SK-N-SH (cell line): ENCODE measurements around the gene CYBA. TPM values are rescaled to one million over a fixed set of nuclear protein-coding genes. Genes with fewer than 3 reads are reported as not detected.
A peak's percentile ranks its signal among the peaks of the same experiment; 100 is the strongest.

Experiments
- CTCF ChIA-PET: fragments of 300-600, 350-600 bp; formaldehyde crosslinking; extraction: SDS; loops from one replicate; lab custom pipeline; 2021; lab: Yijun Ruan, JAX
- POLR2A ChIA-PET: fragments of 350-600 bp; sonication (Branson Sonifier 250); formaldehyde crosslinking; extraction: SDS; loops from one replicate; lab custom pipeline; 2020; ENCODE audit warnings: antibody characterized with exemption, inconsistent platforms; lab: Yijun Ruan, JAX
- DNase-seq: peaks from one replicate; pipeline ENCODE4 v3.0.0; 2012
- H2AFZ ChIP-seq: fragments of 200-600 bp; sonication (generic); 2 replicates; pipeline ENCODE4 v1.8.1; 2016; ENCODE audit warnings: antibody characterized with exemption, mild to moderate bottlenecking, low read depth
- H3F3A ChIP-seq: fragments of 200-600 bp; sonication (generic); replicated peaks from 2 replicates; pipeline ENCODE3; 2016; ENCODE audit warnings: antibody characterized with exemption, mild to moderate bottlenecking; ENCODE audit not compliant: insufficient read depth
- H3K27ac ChIP-seq, 2 experiments: fragments of 200-500 bp in 1 of 2; fragments of 200-600 bp in 1 of 2; sonication (Bioruptor generic) in 1 of 2; sonication (generic), shearing (Covaris generic) in 1 of 2; 2 replicates each; pipeline versions ENCODE4 v1.5.1 to v1.6.1; 2014 to 2016; ENCODE audit warnings: low read depth in 2 of 2, inconsistent platforms in 1 of 2, low read length in 1 of 2, mild to moderate bottlenecking in 1 of 2, mixed read lengths in 1 of 2
- H3K27me3 ChIP-seq: fragments of 200-600 bp; sonication (generic), shearing (Covaris generic); 2 replicates; pipeline ENCODE4 v1.6.1; 2016; ENCODE audit warnings: mixed run types; ENCODE audit not compliant: insufficient read depth
- H3K36me3 ChIP-seq, 2 experiments: fragments of 200-500 bp in 1 of 2; fragments of 200-600 bp in 1 of 2; sonication (Bioruptor generic) in 1 of 2; sonication (generic) in 1 of 2; replicated peaks in 1 of 2; 2 replicates each; pipeline versions ENCODE3 to v1.5.1; 2014 to 2016; ENCODE audit warnings: low read length in 1 of 2, mild to moderate bottlenecking in 1 of 2; ENCODE audit not compliant: insufficient read depth in 2 of 2, control insufficient read depth in 1 of 2
- H3K4me1 ChIP-seq, 2 experiments: fragments of 200-500 bp in 1 of 2; fragments of 200-600 bp in 1 of 2; sonication (Bioruptor generic) in 1 of 2; sonication (generic), shearing (Covaris generic) in 1 of 2; 2 replicates each; pipeline versions ENCODE4 v1.5.1 to v1.6.1; 2014 to 2016; ENCODE audit warnings: low read depth in 1 of 2, low read length in 1 of 2, mixed run types in 1 of 2; ENCODE audit not compliant: insufficient read depth in 2 of 2, control insufficient read depth in 1 of 2
- H3K4me2 ChIP-seq: fragments of 200-600 bp; sonication (generic), shearing (Covaris generic); 2 replicates; pipeline ENCODE4 v1.6.1; 2017; ENCODE audit warnings: mixed run types
- H3K4me3 ChIP-seq, 2 experiments: fragments of 200-500 bp in 1 of 2; fragments of 200-600 bp in 1 of 2; sonication (Bioruptor generic) in 1 of 2; sonication (generic), shearing (Covaris generic) in 1 of 2; 2 replicates each; pipeline versions ENCODE4 v1.5.1 to v1.8.1; 2014 to 2016; ENCODE audit warnings: low read depth in 2 of 2, inconsistent platforms in 1 of 2, low read length in 1 of 2, mild to moderate bottlenecking in 1 of 2, mixed read lengths in 1 of 2, moderate library complexity in 1 of 2
- H3K79me2 ChIP-seq: fragments of 200-600 bp; sonication (generic); 2 replicates; pipeline ENCODE4 v1.8.1; 2017; ENCODE audit warnings: mild to moderate bottlenecking; ENCODE audit not compliant: insufficient read depth
- H3K9ac ChIP-seq: fragments of 200-600 bp; sonication (generic); 2 replicates; pipeline ENCODE4 v1.6.1; 2017; ENCODE audit warnings: mixed run types
- H3K9me2 ChIP-seq: fragments of 200-600 bp; sonication (generic); 2 replicates; pipeline ENCODE4 v1.6.1; 2017; ENCODE audit warnings: mixed run types
- H3K9me3 ChIP-seq: fragments of 200-600 bp; sonication (generic); 2 replicates; pipeline ENCODE4 v1.6.1; 2017; ENCODE audit warnings: mixed run types, mild to moderate bottlenecking, moderate library complexity
- H4K20me1 ChIP-seq: fragments of 200-600 bp; sonication (generic); 2 replicates; pipeline ENCODE4 v1.6.1; 2017; ENCODE audit warnings: mild to moderate bottlenecking, mixed run types; ENCODE audit not compliant: insufficient read depth
- CHD2 ChIP-seq: fragments of 150-350 bp; IDR thresholded peaks from 2 replicates; pipeline ENCODE4 v1.6.1; 2018; ENCODE audit warnings: low read length; ENCODE audit not compliant: partially characterized antibody
- EP300 ChIP-seq, 2 experiments: IDR thresholded peaks; 2 replicates each; pipeline versions ENCODE4 v1.4.0 to v1.6.1; 2012; ENCODE audit warnings: borderline replicate concordance in 1 of 2, low read depth in 1 of 2, low read length in 1 of 2
- FOSL2 ChIP-seq: IDR thresholded peaks from 2 replicates; pipeline ENCODE4 v1.4.0; 2012; ENCODE audit warnings: low read depth, mild to moderate bottlenecking, moderate library complexity, borderline replicate concordance
- GATA2 ChIP-seq: sonication (generic); formaldehyde crosslinking; IDR thresholded peaks from 2 replicates; pipeline ENCODE4 v1.5.0; 2020; ENCODE audit warnings: mild to moderate bottlenecking, missing genetic modification reagents
- JUND ChIP-seq: IDR thresholded peaks from 2 replicates; pipeline ENCODE4 v1.4.0; 2012
- MXI1 ChIP-seq: IDR thresholded peaks from 2 replicates; pipeline ENCODE4 v1.6.1; 2012; ENCODE audit warnings: mild to moderate bottlenecking, low read depth, low read length, improper control_type of control experiment
- NFIC ChIP-seq: IDR thresholded peaks from 2 replicates; pipeline ENCODE4 v1.4.0; 2012; ENCODE audit warnings: borderline replicate concordance
- NRF1 ChIP-seq: IDR thresholded peaks from 2 replicates; pipeline ENCODE4 v1.6.1; 2012; ENCODE audit warnings: low read depth, mild to moderate bottlenecking, low read length
- PBX3 ChIP-seq: IDR thresholded peaks from 2 replicates; pipeline ENCODE4; 2012
- POLR2AphosphoS5 ChIP-seq: IDR thresholded peaks from 2 replicates; pipeline ENCODE4 v1.6.1; 2012; ENCODE audit warnings: low read depth, low read length
- RAD21 ChIP-seq: IDR thresholded peaks from 2 replicates; pipeline ENCODE4 v1.6.1; 2012; ENCODE audit warnings: mild to moderate bottlenecking, low read length
- RFX5 ChIP-seq: IDR thresholded peaks from 2 replicates; pipeline ENCODE4 v1.6.1; 2012; ENCODE audit warnings: mild to moderate bottlenecking, improper control_type of control experiment, low read length
- RXRA ChIP-seq: IDR thresholded peaks from 2 replicates; pipeline ENCODE4 v1.4.0; 2012; ENCODE audit warnings: low read depth, mild to moderate bottlenecking, borderline replicate concordance
- SIN3A ChIP-seq: IDR thresholded peaks from 2 replicates; pipeline ENCODE4 v1.6.1; 2012; ENCODE audit warnings: low read depth, mild to moderate bottlenecking, low read length, moderate library complexity, borderline replicate concordance
- SMC3 ChIP-seq: IDR thresholded peaks from 2 replicates; pipeline ENCODE4 v1.6.1; 2012; ENCODE audit warnings: low read depth, low read length, improper control_type of control experiment
- TEAD4 ChIP-seq: IDR thresholded peaks from 2 replicates; pipeline ENCODE4 v1.4.0; 2012; ENCODE audit warnings: mild to moderate bottlenecking, borderline replicate concordance; ENCODE audit not compliant: insufficient read depth
- YY1 ChIP-seq: IDR thresholded peaks from 2 replicates; pipeline ENCODE4 v1.4.0; 2012; ENCODE audit warnings: low read depth, mild to moderate bottlenecking
- WGBS: methylation state at CpG from one replicate; pipeline ENCODE4 v1.1.6; 2017; ENCODE audit warnings: low lambda C conversion rate; 5-methylcytosine and 5-hydroxymethylcytosine counted together
- polyA plus RNA-seq, 3 experiments: library from polyadenylated mRNA; depleted of rRNA; stranded (reverse); fragments of >200 nt; gene quantifications; 2 replicates each; pipeline ENCODE4 v1.2.3, GENCODE V29; 2012
- TF ChIP-seq, protein P1 (sequence below): fragments of 150-350 bp; IDR thresholded peaks from 2 replicates; pipeline ENCODE4 v1.6.1; 2017; ENCODE audit warnings: antibody characterized with exemption, low read length, low read depth, borderline replicate concordance
- TF ChIP-seq, protein P2 (sequence below): fragments of 150-350 bp; IDR thresholded peaks from 2 replicates; pipeline ENCODE4 v1.6.1; 2016; ENCODE audit warnings: mild to moderate bottlenecking, low read depth, low read length
- TF ChIP-seq, protein P3 (sequence below): fragments of 200-600 bp; sonication (generic); IDR thresholded peaks from 2 replicates; pipeline ENCODE4 v1.6.1; 2017; ENCODE audit warnings: antibody characterized with exemption, mild to moderate bottlenecking, moderate library complexity

CYBA gene
- 116 and 176 TPM in 2 replicates for polyA plus RNA-seq (2012; rRNA removed)
- 60.0 and 85.5 TPM in 2 replicates for polyA plus RNA-seq (2012; cell fraction: cytosol; rRNA removed)
- 142 and 154 TPM in 2 replicates for polyA plus RNA-seq (2012; cell fraction: nucleus; rRNA removed)

DNA sequence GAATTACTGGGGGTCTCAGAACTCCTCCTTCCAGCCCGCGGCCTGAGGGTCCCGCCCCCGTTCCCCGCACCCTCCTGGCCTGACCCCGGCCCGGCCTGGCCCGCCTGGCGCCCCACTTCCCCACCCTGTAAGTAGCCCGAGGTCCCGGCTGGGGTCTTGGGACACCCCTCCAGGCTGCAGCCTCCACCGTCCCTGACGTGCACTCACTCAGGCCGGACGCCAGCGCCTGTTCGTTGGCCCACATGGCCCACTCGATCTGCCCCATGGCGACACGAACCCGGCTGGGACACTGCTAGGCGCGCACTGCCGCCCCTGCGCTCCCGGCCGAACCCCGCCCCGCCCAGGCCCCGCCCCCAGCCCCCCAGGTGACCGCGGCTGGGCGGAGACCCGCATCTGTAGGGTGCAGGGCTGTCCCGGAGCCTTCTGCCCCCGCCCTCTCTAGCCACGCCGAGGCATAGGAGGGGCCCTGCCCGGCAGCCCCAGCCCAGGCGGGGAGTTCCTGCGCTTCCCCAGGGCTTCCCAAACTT lies at the start of gene CYBA:
TSS of gene CYBA (minus strand) at position 305 of the 527 bp plus-strand sequence. CDS start at position 265, 40 bp downstream.
- Histone ChIP-seq H3K79me2 (no peaks in the 10 kb centered on the region), H3K27ac (no peak within 1 kb of the TSS; a peak in 1 of 4 replicates), H3K27me3 (no peaks in the 10 kb centered on the region), H3K9ac (peak within 1 kb of the TSS; percentile 69), H3K36me3 (peaks cover 0 to 8% of the 10 kb centered on the region in 2 experiments), H3K4me2 (peak within 1 kb of the TSS; percentile 96), H2AFZ (peak within 1 kb of the TSS; percentile 56; the same call in 1 of the 2 replicates), H4K20me1 (no peaks in the 10 kb centered on the region), H3K4me1 (peaks cover 4 to 10% of the 10 kb centered on the region in 2 experiments; a peak in 2 of 4 replicates), H3F3A (no peaks in the 10 kb centered on the region), H3K4me3 (peak within 1 kb of the TSS; percentile 78 to 83), H3K9me2 (no peaks in the 10 kb centered on the region), H3K9me3 (no peaks in the 10 kb centered on the region)
- DNase-seq = peak; percentile 88
- no peak for TF ChIP-seq YY1
- no peak for TF ChIP-seq CHD2
- no peak for TF ChIP-seq PBX3
- TF ChIP-seq RAD21 = no peak
- TF ChIP-seq MXI1 = peak; percentile 51
- TF ChIP-seq POLR2AphosphoS5 = peak; percentile 37; the same call in 1 of the 2 replicates
- no peak for TF ChIP-seq RXRA
- TF ChIP-seq NFIC = no peak
- TF ChIP-seq EP300 (IDR thresholded peaks at IDR 0.05; ENCODE audit: borderline replicate concordance in 1 of 2, low read depth in 1 of 2, low read length in 1 of 2) = no peak
- WGBS = 1% methylated on average over 11 of the region's 41 CpGs
- POLR2A ChIA-PET = interaction anchor here (1.3 kb wide), 1 partner anchor 11 kb away, joined by 3 read pairs; no protein-coding TSS in a partner anchor
- CTCF ChIA-PET = interaction anchor here (1.2 to 1.9 kb wide), 3 partner anchors 12 to 87 kb away, joined by 3 to 6 read pairs (median 5); partner anchors contain the start of gene MVD

- peaks cover 0 to 24% of the 10 kb centered on the region in 2 experiments for H3K36me3 ChIP-seq
- WGBS = 97% methylated on average over 7 of the region's 14 CpGs
- H3K27me3 ChIP-seq = no peaks in the 10 kb centered on the region
- TF ChIP-seq NFIC (no peak), SIN3A (no peak), SMC3 (no peak), MXI1 (no peak), YY1 (no peak), PBX3 (no peak), TEAD4 (no peak), RAD21 (no peak), JUND (no peak), NRF1 (no peak), GATA2 (CRISPR knock-in tag) (no peak), FOSL2 (no peak), RFX5 (no peak), CHD2 (no peak), EP300 (IDR thresholded peaks at IDR 0.05; ENCODE audit: borderline replicate concordance in 1 of 2, low read depth in 1 of 2, low read length in 1 of 2) (no peak)
- TF ChIP-seq, protein P1, sequence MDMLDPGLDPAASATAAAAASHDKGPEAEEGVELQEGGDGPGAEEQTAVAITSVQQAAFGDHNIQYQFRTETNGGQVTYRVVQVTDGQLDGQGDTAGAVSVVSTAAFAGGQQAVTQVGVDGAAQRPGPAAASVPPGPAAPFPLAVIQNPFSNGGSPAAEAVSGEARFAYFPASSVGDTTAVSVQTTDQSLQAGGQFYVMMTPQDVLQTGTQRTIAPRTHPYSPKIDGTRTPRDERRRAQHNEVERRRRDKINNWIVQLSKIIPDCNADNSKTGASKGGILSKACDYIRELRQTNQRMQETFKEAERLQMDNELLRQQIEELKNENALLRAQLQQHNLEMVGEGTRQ = no peak
- TF ChIP-seq, protein P2, sequence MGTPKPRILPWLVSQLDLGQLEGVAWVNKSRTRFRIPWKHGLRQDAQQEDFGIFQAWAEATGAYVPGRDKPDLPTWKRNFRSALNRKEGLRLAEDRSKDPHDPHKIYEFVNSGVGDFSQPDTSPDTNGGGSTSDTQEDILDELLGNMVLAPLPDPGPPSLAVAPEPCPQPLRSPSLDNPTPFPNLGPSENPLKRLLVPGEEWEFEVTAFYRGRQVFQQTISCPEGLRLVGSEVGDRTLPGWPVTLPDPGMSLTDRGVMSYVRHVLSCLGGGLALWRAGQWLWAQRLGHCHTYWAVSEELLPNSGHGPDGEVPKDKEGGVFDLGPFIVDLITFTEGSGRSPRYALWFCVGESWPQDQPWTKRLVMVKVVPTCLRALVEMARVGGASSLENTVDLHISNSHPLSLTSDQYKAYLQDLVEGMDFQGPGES = no peak
- TF ChIP-seq, protein P3, sequence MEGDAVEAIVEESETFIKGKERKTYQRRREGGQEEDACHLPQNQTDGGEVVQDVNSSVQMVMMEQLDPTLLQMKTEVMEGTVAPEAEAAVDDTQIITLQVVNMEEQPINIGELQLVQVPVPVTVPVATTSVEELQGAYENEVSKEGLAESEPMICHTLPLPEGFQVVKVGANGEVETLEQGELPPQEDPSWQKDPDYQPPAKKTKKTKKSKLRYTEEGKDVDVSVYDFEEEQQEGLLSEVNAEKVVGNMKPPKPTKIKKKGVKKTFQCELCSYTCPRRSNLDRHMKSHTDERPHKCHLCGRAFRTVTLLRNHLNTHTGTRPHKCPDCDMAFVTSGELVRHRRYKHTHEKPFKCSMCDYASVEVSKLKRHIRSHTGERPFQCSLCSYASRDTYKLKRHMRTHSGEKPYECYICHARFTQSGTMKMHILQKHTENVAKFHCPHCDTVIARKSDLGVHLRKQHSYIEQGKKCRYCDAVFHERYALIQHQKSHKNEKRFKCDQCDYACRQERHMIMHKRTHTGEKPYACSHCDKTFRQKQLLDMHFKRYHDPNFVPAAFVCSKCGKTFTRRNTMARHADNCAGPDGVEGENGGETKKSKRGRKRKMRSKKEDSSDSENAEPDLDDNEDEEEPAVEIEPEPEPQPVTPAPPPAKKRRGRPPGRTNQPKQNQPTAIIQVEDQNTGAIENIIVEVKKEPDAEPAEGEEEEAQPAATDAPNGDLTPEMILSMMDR = no peak
- no peaks in the 10 kb centered on the region for H3K9me2 ChIP-seq
- peaks cover 30% of the 10 kb centered on the region; the same call in 1 of the 2 replicates for H3K79me2 ChIP-seq
- CTCF ChIA-PET = no interaction called here
- H3K4me3 ChIP-seq = no peak overlapping the region
- POLR2A ChIA-PET = no interaction called here
- peak overlapping the region; percentile 76; the same call in 1 of the 2 replicates for H3K4me2 ChIP-seq
- no peaks in the 10 kb centered on the region for H3K9me3 ChIP-seq
- DNase-seq = no peak
- 0 out of 2 replicates have a peak, but pooled peaks cover 4% of the 10 kb centered on the region for H4K20me1 ChIP-seq
- no peak overlapping the region for H3K27ac ChIP-seq
- peaks cover 4 to 13% of the 10 kb centered on the region in 2 experiments; a peak in 3 of 4 replicates for H3K4me1 ChIP-seq
- H3F3A ChIP-seq = no peaks in the 10 kb centered on the region
- H2AFZ ChIP-seq = no peak overlapping the region
- H3K9ac ChIP-seq = no peak overlapping the region
Measured at GRCh38 chr16:88700322-88700635, 49.4 kb upstream of the CYBA start.
